H1 (cell line): ENCODE data around the gene PARP4. TPM values are rescaled to one million over a fixed set of nuclear protein-coding genes. Genes with fewer than 3 reads are reported as not detected.

Experiments used
- BCL11A ChIP-seq, 2 experiments: IDR thresholded peaks; one replicate each; pipeline ENCODE4 v1.6.1; 2011; ENCODE audit warnings: low read depth in 2 of 2, low read length in 2 of 2, mild to moderate bottlenecking in 2 of 2
- polyA plus RNA-seq, 7 experiments: library from polyadenylated mRNA; depleted of rRNA in 3 of 7; stranded (reverse) in 5 of 7; unstranded in 2 of 7; fragments of >200 nt in 5 of 7; fragments of 200-250 nt in 2 of 7; gene quantifications; 1 replicate in 5 of 7; 2 replicates in 1 of 7; 4 replicates in 1 of 7; pipeline versions ENCODE4 v1.2.1 to v1.2.3, GENCODE V29; 2011 to 2013; ENCODE audit warnings: missing spikeins in 2 of 7, mixed read lengths in 2 of 7
- total RNA-seq: library from RNA; stranded (reverse); fragmentation: NEBNext Ultra II Directional; extraction: Animal tissue kit (Norgen Biotek cat#: 25700); gene quantifications from 2 replicates; pipeline ENCODE4 v1.2.1, GENCODE V29; 2021

Gene PARP4
- total and polyA plus RNA-seq, 2 of the 8 experiments (the other 6 are each of a cell fraction or from before 2014, with no cell fraction given) = 22.2 to 40.3 TPM

DNA sequence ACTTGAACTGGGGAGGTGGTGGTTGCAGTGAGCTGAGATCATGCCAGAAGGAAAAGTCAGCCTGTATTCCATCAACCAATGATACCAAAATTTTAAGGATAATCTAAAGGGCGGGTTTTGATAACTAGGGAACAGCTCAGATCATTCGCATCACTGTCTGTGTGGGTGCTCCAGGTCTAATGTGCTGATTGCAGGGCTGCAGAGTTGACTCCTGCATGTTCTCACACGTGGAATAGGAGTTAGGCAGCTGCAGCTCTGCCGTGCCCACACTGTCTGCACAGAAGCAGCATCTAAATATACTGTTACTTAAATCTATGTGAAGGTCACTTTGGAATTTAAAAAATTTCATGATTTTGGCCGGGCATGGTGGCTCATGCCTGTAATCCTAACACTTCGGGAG is 4.3 kb upstream of the PARP4 start (continued):
- TF ChIP-seq BCL11A (IDR thresholded peaks at IDR 0.05; ENCODE audit: low read depth in 2 of 2, low read length in 2 of 2) = no peak
